Measurements from ENCODE around the gene ADRM1. TPM values are rescaled to one million over a fixed set of nuclear protein-coding genes. Genes with fewer than 3 reads are reported as not detected.

The ADRM1 gene
- total RNA-seq, 4 donors from 2014 or later = 89.9 to 140 (median 117) TPM

GRCh38 chr20:62266340-62266739, 36.5 kb upstream of the ADRM1 start:
- no peaks in the 10 kb centered on the region for H3K4me1 ChIP-seq
- H3K36me3 ChIP-seq = peaks cover 26 to 29% of the 10 kb centered on the region in 2 donors
- WGBS, 2 donors = 89 to 91% methylated on average over 10 of the region's 10 CpGs
- intact Hi-C loops (cut with DNase I) = no loop called here
- H3K27me3 ChIP-seq = no peaks in the 10 kb centered on the region
- peak; percentile 4 to 13 for DNase-seq
- TF ChIP-seq POLR2A (IDR thresholded peaks at IDR 0.05) (no peak), CTCF (IDR thresholded peaks at IDR 0.05) (no peak)
- H3K27ac ChIP-seq = no peak overlapping the region
- H3K9me3 ChIP-seq = no peaks in the 10 kb centered on the region
- no peak overlapping the region for H3K4me3 ChIP-seq (replicated peaks in 1 of 3)

GRCh38 chr20:62266851-62267250, 35.9 kb upstream of the ADRM1 start:
- Histone ChIP-seq H3K4me3 (replicated peaks in 1 of 3) (no peak overlapping the region), H3K36me3 (peaks cover 27 to 29% of the 10 kb centered on the region in 2 donors), H3K27me3 (no peaks in the 10 kb centered on the region), H3K4me1 (no peaks in the 10 kb centered on the region), H3K9me3 (no peaks in the 10 kb centered on the region), H3K27ac (no peak overlapping the region)
- DNase-seq = no peak
- no peak for TF ChIP-seq POLR2A (IDR thresholded peaks at IDR 0.05)
- TF ChIP-seq CTCF (IDR thresholded peaks at IDR 0.05) = no peak
- WGBS, 2 donors = 94 to 96% methylated on average over 13 of the region's 13 CpGs
- intact Hi-C loops (cut with DNase I) = no loop called here

- Histone ChIP-seq H3K9me3 (no peaks in the 10 kb centered on the region), H3K27me3 (no peaks in the 10 kb centered on the region), H3K27ac (no peak overlapping the region), H3K4me3 (replicated peaks in 1 of 3) (no peak overlapping the region), H3K4me1 (no peaks in the 10 kb centered on the region), H3K36me3 (peaks cover 25 to 29% of the 10 kb centered on the region in 2 donors)
- intact Hi-C loops (cut with DNase I) = no loop called here
- no peak for TF ChIP-seq CTCF (IDR thresholded peaks at IDR 0.05)
- TF ChIP-seq POLR2A (IDR thresholded peaks at IDR 0.05) = no peak
- no peak for DNase-seq
- 88 to 93% methylated on average over 10 of the region's 10 CpGs for WGBS, 2 donors
Observed at GRCh38 chr20:62267543-62267942, 35.3 kb upstream of the ADRM1 start.

- no peak overlapping the region for H3K4me3 ChIP-seq (replicated peaks in 1 of 3)
- no peaks in the 10 kb centered on the region for H3K9me3 ChIP-seq
- no peak for TF ChIP-seq POLR2A (IDR thresholded peaks at IDR 0.05)
- no peak for TF ChIP-seq CTCF (IDR thresholded peaks at IDR 0.05)
- no peak overlapping the region for H3K27ac ChIP-seq
- no peaks in the 10 kb centered on the region for H3K27me3 ChIP-seq
- intact Hi-C loops (cut with DNase I) = no loop called here
- H3K4me1 ChIP-seq = no peaks in the 10 kb centered on the region
- 85% methylated on average over 7 of the region's 7 CpGs for WGBS, 2 donors
- DNase-seq = no peak
- H3K36me3 ChIP-seq = peaks cover 31 to 33% of the 10 kb centered on the region in 2 donors
Observed at GRCh38 chr20:62268228-62268900, 34.4 kb upstream of the ADRM1 start.

GRCh38 chr20:62269378-62269777, 33.4 kb upstream of the ADRM1 start:
- Histone ChIP-seq H3K36me3 (peaks cover 31 to 33% of the 10 kb centered on the region in 2 donors), H3K27ac (no peak overlapping the region), H3K4me1 (peaks cover 4 to 5% of the 10 kb centered on the region in 2 donors), H3K4me3 (replicated peaks in 1 of 3) (no peak overlapping the region), H3K27me3 (no peaks in the 10 kb centered on the region), H3K9me3 (no peaks in the 10 kb centered on the region)
- TF ChIP-seq CTCF (IDR thresholded peaks at IDR 0.05) (no peak), POLR2A (IDR thresholded peaks at IDR 0.05) (no peak)
- intact Hi-C loops (cut with DNase I) = no loop called here
- no peak for DNase-seq
- WGBS, 2 donors = 93 to 94% methylated on average over 14 of the region's 14 CpGs
